Measurements from ENCODE around the gene NEURL1B. TPM values are rescaled to one million over a fixed set of nuclear protein-coding genes. Genes with fewer than 3 reads are reported as not detected.
"Not testable (repeated sequence)": the region's sequence is repeated elsewhere in the genome, so short reads cannot be mapped to it uniquely, and the experiment has no call there.

The NEURL1B gene
- 1.3 TPM in 2 replicates for total RNA-seq

DNA sequence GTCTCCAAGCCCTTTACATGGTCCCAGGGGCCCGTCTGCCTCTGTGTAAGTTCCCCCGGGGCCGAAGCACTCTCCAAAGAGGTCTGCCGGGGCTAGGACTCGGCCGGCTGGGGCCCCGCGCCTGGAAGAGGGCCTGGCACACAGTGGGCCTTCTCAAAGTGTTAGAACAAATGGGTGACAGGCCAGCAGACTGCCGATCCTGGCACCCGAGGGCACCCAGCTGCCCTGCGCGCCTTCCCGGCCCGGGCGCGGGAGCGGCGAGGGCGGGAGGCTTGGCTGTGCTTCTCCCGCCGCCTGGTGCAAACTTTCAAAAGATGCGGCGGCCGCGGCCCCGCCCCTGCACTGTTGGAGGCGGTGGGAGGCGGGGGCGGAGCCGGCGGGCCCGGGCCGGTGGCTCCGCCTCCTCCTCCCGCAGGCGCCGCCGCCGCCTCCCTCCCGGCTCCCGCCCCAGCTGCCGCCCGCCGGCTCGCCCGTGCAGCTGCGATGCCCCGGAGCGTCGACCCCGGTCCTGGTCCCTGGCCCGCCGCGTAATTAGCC, at the start of gene NEURL1B:
NEURL1B (plus strand) TSS at position 442 of the 537 bp plus-strand sequence. CDS start 144 bp downstream, outside the sequence.
- intact Hi-C loops (cut with micrococcal nuclease) = loop anchor here (5.0 kb wide), 1 partner anchor 56 kb away; no protein-coding TSS in a partner anchor

GRCh38 chr5:172591636-172592035, 49.4 kb upstream of the NEURL1B start:
- intact Hi-C loops (cut with micrococcal nuclease) = no loop called here

- intact Hi-C loops (cut with micrococcal nuclease) = no loop called here
Observed at GRCh38 chr5:172592881-172593280, 48.2 kb upstream of the NEURL1B start.

GRCh38 chr5:172593306-172593705, 47.8 kb upstream of the NEURL1B start:
- intact Hi-C loops (cut with micrococcal nuclease) = no loop called here

GRCh38 chr5:172593721-172594235, 47.3 kb upstream of the NEURL1B start:
- intact Hi-C loops (cut with micrococcal nuclease) = no loop called here

DNA sequence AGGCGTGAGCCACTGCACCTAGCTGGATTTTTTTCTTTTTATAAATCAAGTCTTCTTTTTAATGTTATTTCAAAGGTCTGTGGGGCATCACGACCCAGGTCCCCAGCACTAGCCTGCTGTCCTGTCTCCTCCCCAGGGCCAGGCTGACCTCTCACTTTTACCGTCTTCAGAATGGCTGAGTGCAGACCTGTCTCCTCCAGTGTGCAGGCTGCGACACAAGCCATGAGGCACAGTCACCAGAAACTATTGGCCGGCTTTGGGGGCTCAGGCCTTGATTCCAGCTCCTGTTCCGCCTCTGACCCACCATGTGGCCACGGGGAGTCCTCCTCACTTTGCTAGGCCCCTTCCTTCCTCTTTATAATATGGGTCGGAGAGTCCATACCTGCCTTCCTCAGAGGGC, 46.6 kb upstream of the NEURL1B start:
- intact Hi-C loops (cut with micrococcal nuclease) = no loop called here

DNA sequence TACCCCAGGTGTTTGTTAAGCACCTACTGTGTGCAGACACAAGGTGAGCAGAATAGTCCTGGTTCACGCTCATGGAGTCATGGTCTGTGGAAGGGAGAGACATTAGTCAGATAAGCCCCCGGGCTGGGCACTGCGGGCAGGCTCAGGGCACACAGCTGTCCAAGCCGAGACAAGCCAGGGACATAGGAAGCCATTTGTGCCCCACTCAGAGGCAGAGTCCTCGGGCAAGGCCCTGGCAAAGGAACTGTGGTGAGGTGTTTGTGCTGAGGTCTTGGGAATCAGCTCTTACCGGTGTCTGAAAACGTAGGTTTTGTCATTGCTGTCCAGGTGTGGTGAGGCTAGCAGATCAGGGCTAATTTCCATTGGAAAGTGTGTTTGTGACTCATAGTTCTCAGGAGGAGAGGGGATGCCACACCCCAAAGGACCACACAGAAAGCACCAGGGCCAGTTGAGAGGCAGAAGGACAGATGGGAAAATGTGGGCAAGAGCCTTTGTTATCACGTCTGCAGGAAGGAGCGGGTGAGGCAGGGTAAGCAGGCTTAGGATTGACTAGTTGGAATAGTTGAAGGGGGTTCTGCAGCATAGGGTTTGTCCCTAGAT, 46.1 kb upstream of the NEURL1B start:
- intact Hi-C loops (cut with micrococcal nuclease) = no loop called here

DNA sequence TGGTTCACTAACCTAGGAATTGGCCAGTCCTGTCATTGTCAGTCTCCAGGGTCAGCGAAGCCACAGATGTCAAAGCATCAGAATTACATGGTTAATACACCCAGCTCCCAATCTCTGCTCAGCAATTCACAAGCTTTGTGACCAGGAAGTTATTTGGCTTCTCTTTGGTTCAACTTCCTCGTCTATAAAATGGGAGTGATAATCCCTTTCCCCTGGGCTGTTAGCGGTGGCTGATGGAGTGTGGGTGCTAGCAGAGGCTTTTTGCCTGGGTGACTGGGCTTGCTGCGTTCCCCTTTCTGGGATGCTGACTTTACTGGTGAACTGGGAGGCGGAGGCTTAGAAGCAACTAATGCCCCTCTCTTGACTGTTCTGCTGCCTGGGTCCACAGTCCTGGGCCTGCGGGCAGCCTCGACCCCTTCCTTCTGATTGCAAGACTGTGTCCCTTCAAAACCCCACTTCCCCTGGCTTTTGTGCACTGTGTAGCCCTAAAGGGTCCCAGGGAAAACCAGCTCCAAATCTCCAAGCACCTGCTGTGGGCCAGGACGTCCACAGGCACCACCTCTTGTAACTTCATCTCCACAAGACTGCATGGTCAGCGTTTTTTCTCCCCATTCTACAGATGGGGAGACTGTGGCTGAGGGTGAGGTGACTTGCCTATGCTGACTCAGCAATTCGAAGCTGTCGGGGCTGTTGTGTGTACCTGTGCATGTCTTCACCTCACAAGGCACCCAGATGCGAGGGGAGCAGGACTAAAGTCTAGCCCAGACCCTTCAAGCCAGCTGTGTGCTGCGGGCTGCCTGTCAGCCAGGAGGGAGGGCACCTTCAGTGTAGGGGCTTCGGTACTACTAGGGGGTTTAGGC, 45.2 kb upstream of the NEURL1B start:
- intact Hi-C loops (cut with micrococcal nuclease) = no loop called here

DNA sequence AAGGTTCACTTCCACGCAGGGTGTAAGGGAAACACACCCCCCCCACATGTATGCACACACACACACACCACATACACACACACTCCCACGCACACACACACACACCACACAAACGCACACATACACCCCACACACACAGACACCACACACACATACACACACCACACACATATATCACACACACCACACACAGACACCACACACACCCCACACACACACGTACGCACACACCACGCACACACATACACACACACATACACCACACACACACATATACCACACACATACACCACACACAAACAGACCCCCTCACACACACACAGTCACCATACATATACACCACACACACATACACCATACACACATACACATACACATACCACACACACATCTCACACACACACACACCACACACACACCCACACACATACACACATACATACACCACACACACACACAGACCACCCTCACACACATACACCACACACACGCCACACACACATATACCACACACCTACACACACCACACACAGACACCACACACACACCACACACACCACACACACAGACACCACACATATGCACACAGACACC, 44.3 kb upstream of the NEURL1B start:
- intact Hi-C loops (cut with micrococcal nuclease) = no loop called here

DNA sequence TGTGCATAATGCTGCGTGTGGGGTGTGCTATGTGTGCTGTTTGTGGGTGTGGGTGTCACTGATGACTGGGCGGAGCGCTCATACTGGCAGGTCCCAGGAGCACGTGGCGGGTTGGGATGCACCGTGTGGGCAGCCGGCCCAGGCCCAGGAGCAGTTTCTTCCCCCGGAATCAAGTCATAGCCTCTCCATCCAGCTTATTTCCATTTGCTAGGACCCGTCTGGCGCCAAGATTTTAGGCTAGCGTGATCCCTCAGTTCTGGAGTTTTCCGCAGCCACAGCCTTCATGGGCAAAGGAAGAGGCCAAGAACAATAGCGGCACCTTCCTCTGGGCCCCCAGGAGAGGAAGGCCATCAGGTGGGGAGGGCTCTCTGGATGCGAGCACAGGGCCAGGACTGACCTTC, 43.3 kb upstream of the NEURL1B start:
- intact Hi-C loops (cut with micrococcal nuclease) = no loop called here

DNA sequence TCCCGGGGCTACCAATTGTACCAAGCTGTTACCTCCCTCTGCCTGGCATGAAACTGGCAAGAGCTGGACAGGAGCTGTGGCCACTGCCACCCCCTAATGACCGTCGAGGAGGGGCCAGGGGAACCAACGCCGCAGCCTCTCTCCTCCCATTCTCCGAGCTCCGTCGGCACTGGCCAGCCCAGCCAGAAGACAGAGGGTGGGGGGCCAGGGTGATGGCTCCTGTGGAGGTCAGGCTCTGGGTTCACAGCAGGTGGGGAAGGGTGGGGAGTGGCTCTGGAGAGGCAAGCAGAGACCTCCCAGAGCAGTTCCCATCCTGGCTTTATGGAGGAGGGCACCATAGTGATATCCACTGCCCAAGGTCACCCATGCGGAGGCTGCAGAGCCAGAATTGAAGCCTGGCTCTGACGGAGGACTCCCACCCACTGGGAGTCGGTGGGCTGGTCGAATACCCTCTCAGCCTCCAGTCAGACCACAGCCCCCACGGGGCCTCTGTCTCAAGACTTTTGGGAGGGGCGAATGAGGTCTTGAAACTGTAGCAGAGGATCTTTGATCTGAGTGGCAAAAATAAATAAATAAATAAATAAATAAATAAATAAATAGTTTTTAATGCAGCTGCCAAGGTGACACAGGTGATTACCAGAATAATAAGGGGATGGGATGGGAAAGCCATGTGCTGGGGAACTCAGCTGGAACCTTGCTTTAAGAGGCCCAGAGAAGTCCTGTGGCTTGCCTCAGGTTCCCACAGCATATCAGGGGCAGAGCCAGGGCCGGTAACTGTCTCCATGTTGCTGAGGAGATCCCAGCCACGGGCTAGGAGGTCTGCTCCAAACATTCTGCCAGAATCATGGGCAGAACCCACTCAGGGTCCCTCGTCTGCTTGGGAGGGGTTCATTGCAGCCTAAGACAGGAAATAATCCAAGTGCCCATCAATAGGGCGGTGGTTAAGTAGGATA, 42.5 kb upstream of the NEURL1B start:
- intact Hi-C loops (cut with micrococcal nuclease) = no loop called here

GRCh38 chr5:172599204-172599567, 41.9 kb upstream of the NEURL1B start:
- intact Hi-C loops (cut with micrococcal nuclease) = no loop called here

DNA sequence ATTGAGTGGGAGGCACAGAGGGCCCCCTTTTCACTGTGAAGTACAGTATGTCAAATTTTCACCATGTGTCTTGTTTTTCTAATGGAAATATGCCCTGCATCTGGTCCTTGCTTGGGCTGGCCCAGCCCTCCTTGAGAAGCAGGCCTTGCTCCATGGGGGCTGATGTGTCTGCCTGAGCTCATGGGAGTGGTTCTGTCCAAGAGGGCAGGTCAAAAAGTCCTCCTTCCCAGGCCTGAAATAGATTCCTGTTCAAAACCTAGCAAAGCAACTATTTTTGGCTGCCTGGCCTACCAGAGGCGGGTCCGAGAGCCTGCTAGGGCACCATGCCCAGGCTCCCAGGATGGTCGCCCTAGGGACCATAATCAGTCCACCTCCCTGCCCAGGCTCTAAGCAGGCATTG, 40.5 kb upstream of the NEURL1B start:
- intact Hi-C loops (cut with micrococcal nuclease) = no loop called here

GRCh38 chr5:172601576-172601975, 39.5 kb upstream of the NEURL1B start:
- intact Hi-C loops (cut with micrococcal nuclease) = not testable (repeated sequence)

GRCh38 chr5:172602783-172603231, 38.3 kb upstream of the NEURL1B start:
- intact Hi-C loops (cut with micrococcal nuclease) = no loop called here

- intact Hi-C loops (cut with micrococcal nuclease) = no loop called here
Observed at GRCh38 chr5:172603251-172603806, 37.7 kb upstream of the NEURL1B start.

DNA sequence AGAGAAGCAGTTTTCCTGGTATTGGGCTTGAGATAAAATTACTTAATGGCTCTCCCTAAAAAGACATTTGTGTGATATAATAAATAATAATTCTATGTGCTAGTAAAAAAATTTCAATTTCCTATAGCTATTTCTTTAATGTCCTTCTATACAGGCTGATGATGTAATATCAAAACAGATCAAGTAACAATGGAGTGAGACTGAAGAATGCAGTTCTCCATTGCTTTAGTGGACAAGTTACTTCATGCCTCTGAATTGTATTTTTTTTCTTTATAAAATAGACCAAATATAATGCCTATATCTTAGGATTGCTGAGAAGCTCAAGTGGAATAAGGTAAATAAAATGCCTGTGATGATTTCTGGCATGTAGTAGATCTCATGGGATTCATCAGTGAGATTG, 35.6 kb upstream of the NEURL1B start:
- intact Hi-C loops (cut with micrococcal nuclease) = no loop called here

DNA sequence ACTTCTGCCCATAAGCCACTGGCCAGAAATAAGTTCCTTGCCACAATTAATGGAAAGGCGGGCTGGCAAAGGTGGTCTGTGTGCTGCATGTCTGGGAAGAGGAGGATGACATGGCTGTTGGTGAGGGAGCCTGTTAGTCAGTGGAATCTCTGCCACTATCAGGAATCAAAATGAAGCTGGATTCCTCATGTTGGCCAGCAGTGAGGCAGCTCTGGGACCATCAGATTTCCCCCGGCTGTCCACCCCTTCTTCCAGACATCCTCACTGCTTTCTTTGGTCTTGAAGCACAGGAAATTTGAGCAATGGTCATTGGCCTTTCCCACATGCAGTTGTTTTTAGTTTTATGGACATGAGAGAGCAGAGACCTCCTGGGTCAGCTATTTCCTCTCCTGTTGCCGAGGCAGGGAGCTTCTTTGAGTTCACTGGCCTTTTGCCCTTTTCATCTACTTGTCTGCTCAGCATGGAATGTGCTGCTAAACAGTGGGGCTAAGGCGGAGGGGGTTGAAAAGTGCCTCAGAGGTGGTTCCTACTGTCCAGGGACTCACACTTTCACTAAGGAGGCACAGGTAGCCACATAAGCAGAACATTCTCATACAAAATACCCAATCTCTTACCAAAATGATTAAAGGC, 34.8 kb upstream of the NEURL1B start:
- intact Hi-C loops (cut with micrococcal nuclease) = no loop called here

GRCh38 chr5:172607213-172607793, 33.8 kb upstream of the NEURL1B start:
- intact Hi-C loops (cut with micrococcal nuclease) = no loop called here

DNA sequence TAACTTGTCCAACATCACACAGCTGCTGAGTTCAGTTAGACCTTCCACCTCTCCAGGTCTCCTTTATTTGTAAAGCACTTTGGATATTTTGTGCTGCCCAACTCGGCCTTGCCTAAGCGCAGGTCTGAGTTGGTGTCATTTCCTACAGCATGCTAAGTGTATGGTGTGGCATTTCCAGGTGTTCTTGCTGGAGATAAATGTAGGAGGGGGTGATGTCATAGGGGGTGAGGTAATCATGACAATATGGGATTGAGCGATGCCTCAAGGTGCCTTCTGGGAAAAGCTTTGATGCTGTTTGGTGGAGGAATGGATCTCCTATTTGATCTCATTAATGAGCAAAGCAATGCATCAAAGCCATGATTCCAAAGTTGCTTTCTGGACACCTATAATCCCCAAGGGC, 32.3 kb upstream of the NEURL1B start:
- intact Hi-C loops (cut with micrococcal nuclease) = no loop called here
